Measurements from ENCODE around the gene SERTAD4.

DNA sequence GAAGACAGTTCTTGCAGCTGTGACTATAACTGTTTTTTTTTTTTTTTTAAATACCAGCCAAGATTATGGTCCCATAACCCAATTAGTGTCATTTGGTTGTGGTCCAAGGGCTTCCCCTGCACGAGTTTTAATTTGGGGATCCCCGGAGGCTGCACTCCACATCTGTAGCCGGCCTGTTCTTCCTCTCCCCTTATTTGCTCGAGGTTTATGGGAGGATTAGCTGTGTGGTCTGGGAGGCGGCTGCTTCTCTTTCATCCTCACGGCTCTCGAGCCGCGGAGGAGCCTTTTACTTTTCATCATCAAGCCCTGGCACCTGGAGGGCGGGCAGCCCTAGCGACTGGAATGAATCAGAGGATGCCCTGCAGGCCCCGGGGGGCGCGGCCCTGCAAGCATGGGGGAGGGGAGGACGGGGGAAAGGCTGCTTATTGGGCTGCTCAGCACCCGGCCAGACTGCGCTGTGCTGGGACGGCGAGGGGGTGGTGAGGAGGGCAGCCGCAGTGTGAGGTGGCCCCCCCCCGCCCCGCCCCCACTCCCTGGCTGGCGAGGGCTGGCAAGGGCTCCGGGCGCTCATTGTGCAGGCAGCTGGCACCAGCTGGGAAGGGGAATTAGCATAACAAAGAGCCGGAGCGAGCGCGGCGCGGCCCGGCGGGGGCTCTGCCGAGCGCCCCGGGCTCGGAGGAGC is 18.5 kb downstream of the SERTAD4 start:
- TF ChIP-seq POLR2A (IDR thresholded peaks at IDR 0.05; ENCODE audit: low read depth) = no peak
- TF ChIP-seq CTCF (IDR thresholded peaks at IDR 0.05) = no peak

Measured in esophagus muscularis mucosa (tissue), 3 donors.